HG03066 (cell line): ENCODE measurements around the gene ARF4.

Source experiments
- ATAC-seq: cut with Tn5 transposase; IDR thresholded peaks from one replicate; pipeline ENCODE4 v1.9.1; 2021; ENCODE audit warnings: low read depth; ENCODE audit not compliant: unreplicated experiment

Gene ARF4

GRCh38 chr3:57582474-57583168, 14.5 kb downstream of the ARF4 start:
- ATAC-seq = no peak

GRCh38 chr3:57577801-57578200, 19.3 kb downstream of the ARF4 start:
- no peak for ATAC-seq

- ATAC-seq = no peak
These were observed 21.0 kb downstream of the ARF4 start for GRCh38 chr3:57575966-57576626.

GRCh38 chr3:57572096-57572495, 25.0 kb downstream of the ARF4 start:
- no peak for ATAC-seq

- no peak for ATAC-seq
These were observed 26.3 kb downstream of the ARF4 start for GRCh38 chr3:57570878-57571277.

GRCh38 chr3:57569859-57570450, 27.2 kb downstream of the ARF4 start:
- ATAC-seq = no peak

- ATAC-seq = no peak
These were observed 37.6 kb downstream of the ARF4 start for GRCh38 chr3:57559526-57559925.

GRCh38 chr3:57557085-57557537, 40.0 kb downstream of the ARF4 start:
- ATAC-seq = peak; percentile 3

GRCh38 chr3:57556459-57557084, 40.6 kb downstream of the ARF4 start:
- peak; percentile 24 for ATAC-seq

GRCh38 chr3:57555738-57556458, 41.2 kb downstream of the ARF4 start, which contains the start of gene PDE12:
PDE12 (plus strand) TSS chr3:57556274; CDS start chr3:57556380, 106 bp downstream.
- peak; percentile 82 for ATAC-seq

- ATAC-seq = no peak
These were observed 41.8 kb downstream of the ARF4 start for GRCh38 chr3:57555306-57555705.

- no peak for ATAC-seq
These were observed 50.5 kb downstream of the ARF4 start for GRCh38 chr3:57546616-57547015.

- no peak for ATAC-seq
These were observed 51.4 kb downstream of the ARF4 start for GRCh38 chr3:57545636-57546268.

GRCh38 chr3:57544181-57545125, 52.7 kb downstream of the ARF4 start, which contains the start of gene DNAH12:
DNAH12 (minus strand) TSS chr3:57544344; CDS start chr3:57542870, 1,474 bp downstream.
- no peak for ATAC-seq

GRCh38 chr3:57538465-57538864, 58.7 kb downstream of the ARF4 start:
- no peak for ATAC-seq

GRCh38 chr3:57530071-57530608, 67.0 kb downstream of the ARF4 start:
- ATAC-seq = no peak
